K562 (cell line): ENCODE measurements around the gene SLC2A9. TPM values are rescaled to one million over a fixed set of nuclear protein-coding genes. Genes with fewer than 3 reads are reported as not detected.
A peak's percentile ranks its signal among the peaks of the same experiment; 100 is the strongest.

Experiments used
- CBX2 ChIP-seq: fragments of 200-600 bp; sonication (generic); IDR thresholded peaks from one replicate; pipeline ENCODE4 v1.6.1; 2012; ENCODE audit warnings: mild to moderate bottlenecking, low read length, inconsistent platforms; ENCODE audit not compliant: insufficient read depth, poor library complexity, severe bottlenecking
- ETV5 ChIP-seq: sonication (generic); formaldehyde crosslinking; IDR thresholded peaks from 2 replicates; pipeline ENCODE4 v1.4.0; 2020; ENCODE audit warnings: low read depth, mild to moderate bottlenecking, missing genetic modification reagents
- KLF10 ChIP-seq: fragments of 250-450 bp; sonication (Bioruptor Pico); IDR thresholded peaks from 2 replicates; pipeline ENCODE4 v1.6.1; 2021; ENCODE audit warnings: matching md5 sums
- NFATC3 ChIP-seq: fragments of 450-650 bp; IDR thresholded peaks from 2 replicates; pipeline ENCODE4 v1.6.1; 2017; ENCODE audit warnings: mild to moderate bottlenecking
- NUFIP1 ChIP-seq: fragments of 450-650 bp; IDR thresholded peaks from 2 replicates; pipeline ENCODE4 v1.6.1; 2018; ENCODE audit not compliant: partially characterized antibody
- RB1 ChIP-seq: fragments of 450-650 bp; IDR thresholded peaks from 2 replicates; pipeline ENCODE4 v1.6.1; 2017; ENCODE audit warnings: low read depth, mild to moderate bottlenecking
- RBM25 ChIP-seq: fragments of 200-400 bp; formaldehyde crosslinking; IDR thresholded peaks from 2 replicates; pipeline ENCODE4 v1.6.1; 2018; ENCODE audit warnings: low read length, low read depth, moderate library complexity; ENCODE audit not compliant: severe bottlenecking
- SAP30 ChIP-seq: fragments of 200-600 bp; sonication (generic); IDR thresholded peaks from 2 replicates; pipeline ENCODE4 v1.6.1; 2012; ENCODE audit warnings: borderline replicate concordance, low read depth, mild to moderate bottlenecking, moderate library complexity, low read length, control low read depth, inconsistent platforms; ENCODE audit not compliant: insufficient read depth, poor library complexity, severe bottlenecking
- STAT5A ChIP-seq: IDR thresholded peaks from 2 replicates; pipeline ENCODE4 v1.6.1; 2012; ENCODE audit warnings: low read length, inconsistent platforms, borderline replicate concordance
- TAF9B ChIP-seq: fragments of 450-650 bp; IDR thresholded peaks from 2 replicates; pipeline ENCODE4 v1.6.1; 2018; ENCODE audit warnings: mild to moderate bottlenecking; ENCODE audit not compliant: partially characterized antibody
- YY1 ChIP-seq, 3 experiments: IDR thresholded peaks; 2 replicates each; pipeline ENCODE4 v1.6.1; 2011; ENCODE audit warnings: low read length in 2 of 3, mild to moderate bottlenecking in 2 of 3, moderate library complexity in 2 of 3, borderline replicate concordance in 1 of 3, control low read depth in 1 of 3, low read depth in 1 of 3; ENCODE audit not compliant: insufficient read depth in 3 of 3, insufficient replicate concordance in 2 of 3, control insufficient read depth in 1 of 3, insufficient read length in 1 of 3; ENCODE audit errors: extremely low read depth in 1 of 3
- ZBTB8A ChIP-seq: fragments of 450-650 bp; IDR thresholded peaks from 2 replicates; pipeline ENCODE4 v1.6.1; 2018; ENCODE audit warnings: mild to moderate bottlenecking, moderate library complexity; ENCODE audit not compliant: partially characterized antibody
- ZNF146 ChIP-seq: IDR thresholded peaks from one replicate; pipeline ENCODE4 v1.6.1; 2018; ENCODE audit warnings: missing compliant biosample characterization; ENCODE audit not compliant: unreplicated experiment
- ZNF282 ChIP-seq: sonication (generic); formaldehyde crosslinking; IDR thresholded peaks from 2 replicates; pipeline ENCODE4 v1.8.1; 2023; ENCODE audit warnings: missing genetic modification reagents
- polyA plus RNA-seq, 8 experiments: library from polyadenylated mRNA; depleted of rRNA in 4 of 8; stranded (reverse) in 5 of 8; unstranded in 3 of 8; fragments of >200 nt; fragmentation: Nextera tagmentation in 2 of 8; fragmentation: Illumina TruSeq in 1 of 8; extraction: Ambion mirVana in 2 of 8; extraction: Trizol in 1 of 8; gene quantifications; 2 replicates each; pipeline versions ENCODE4 v1.2.1 to v1.2.3, GENCODE V29; 2011 to 2014; ENCODE audit warnings: inconsistent platforms in 1 of 8, missing spikeins in 1 of 8
- total RNA-seq, 7 experiments: library from RNA; depleted of rRNA in 6 of 7; stranded (reverse); fragments of >200 nt in 6 of 7; fragmentation: Illumina TruSeq in 2 of 7; extraction: Trizol in 2 of 7; gene quantifications; 2 replicates each; pipeline versions ENCODE4 v1.2.1 to v1.2.3, GENCODE V29; 2011 to 2021; ENCODE audit warnings: low replicate concordance in 1 of 7
- TF ChIP-seq, protein P1 (sequence below): fragments of 200-800 bp; sonication (Bioruptor generic); IDR thresholded peaks from 2 replicates; pipeline ENCODE4 v1.6.1; 2017; ENCODE audit warnings: missing genetic modification characterization, missing compliant biosample characterization
- TF ChIP-seq, protein P2 (sequence below): sonication (generic); IDR thresholded peaks from 2 replicates; pipeline ENCODE4 v1.6.1; 2016
- TF ChIP-seq, protein P3 (sequence below): IDR thresholded peaks from 3 replicates; pipeline ENCODE4 v1.6.1; 2011; ENCODE audit warnings: borderline replicate concordance, mild to moderate bottlenecking; ENCODE audit not compliant: insufficient read length, insufficient read depth
- TF ChIP-seq, protein P4 (sequence below): fragments of 450-650 bp; IDR thresholded peaks from 2 replicates; pipeline ENCODE4 v1.6.1; 2014; ENCODE audit warnings: low read depth, mild to moderate bottlenecking, moderate library complexity, borderline replicate concordance
- TF ChIP-seq, protein P5 (sequence below), 3 experiments: fragments of 200-800 bp in 1 of 3; sonication (Bioruptor generic) in 1 of 3; sonication (generic) in 1 of 3; formaldehyde crosslinking in 1 of 3; IDR thresholded peaks; 2 replicates each; pipeline versions ENCODE4 v1.6.1 to v1.8.0; 2016 to 2022; ENCODE audit warnings: mild to moderate bottlenecking in 2 of 3, missing compliant biosample characterization in 2 of 3, missing genetic modification characterization in 2 of 3, missing genetic modification reagents in 1 of 3

The SLC2A9 gene
- total and polyA plus RNA-seq, 9 of the 15 experiments (the other 6 are each of a cell fraction or from before 2014, with no cell fraction given), result 0.15 to 1.9 (median 0.76) TPM

DNA sequence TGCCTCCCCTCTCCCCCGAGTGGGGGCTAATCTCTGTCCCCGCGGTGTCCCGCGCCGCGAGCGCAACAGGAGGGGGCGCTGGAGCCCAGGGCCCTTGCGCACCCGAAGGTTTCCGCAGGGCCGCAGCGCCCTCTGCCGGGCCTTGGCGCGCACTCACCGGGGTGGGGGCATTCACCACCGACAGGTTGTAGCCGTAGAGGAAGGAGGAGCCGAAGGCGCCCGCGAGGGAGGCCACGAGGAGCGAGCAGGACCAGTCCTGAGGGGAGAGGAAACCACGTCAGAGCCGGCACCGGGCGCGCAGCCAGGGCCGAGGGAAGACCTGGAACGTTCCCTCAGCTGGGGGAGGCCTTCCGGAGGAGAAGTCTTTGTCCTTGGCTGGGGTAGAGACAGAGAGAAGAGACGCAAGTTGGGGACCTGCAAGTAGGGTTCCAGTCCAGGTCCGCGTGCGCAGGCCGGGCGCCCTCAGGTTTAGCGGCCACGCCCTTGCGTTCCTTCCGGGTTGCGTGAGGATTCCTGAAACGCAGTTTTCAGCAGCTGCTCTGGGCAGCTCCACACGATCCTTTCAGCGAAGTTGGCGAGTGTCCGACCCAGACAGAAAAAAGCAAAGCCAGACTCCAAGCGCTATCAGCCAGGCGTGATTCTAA is 2.4 kb downstream of the SLC2A9 start (continued):
- TF ChIP-seq, protein P1, sequence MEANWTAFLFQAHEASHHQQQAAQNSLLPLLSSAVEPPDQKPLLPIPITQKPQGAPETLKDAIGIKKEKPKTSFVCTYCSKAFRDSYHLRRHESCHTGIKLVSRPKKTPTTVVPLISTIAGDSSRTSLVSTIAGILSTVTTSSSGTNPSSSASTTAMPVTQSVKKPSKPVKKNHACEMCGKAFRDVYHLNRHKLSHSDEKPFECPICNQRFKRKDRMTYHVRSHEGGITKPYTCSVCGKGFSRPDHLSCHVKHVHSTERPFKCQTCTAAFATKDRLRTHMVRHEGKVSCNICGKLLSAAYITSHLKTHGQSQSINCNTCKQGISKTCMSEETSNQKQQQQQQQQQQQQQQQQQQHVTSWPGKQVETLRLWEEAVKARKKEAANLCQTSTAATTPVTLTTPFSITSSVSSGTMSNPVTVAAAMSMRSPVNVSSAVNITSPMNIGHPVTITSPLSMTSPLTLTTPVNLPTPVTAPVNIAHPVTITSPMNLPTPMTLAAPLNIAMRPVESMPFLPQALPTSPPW, result peak; percentile 86
- TF ChIP-seq YY1 (IDR thresholded peaks at IDR 0.05; ENCODE audit: borderline replicate concordance in 1 of 3, control insufficient read depth in 1 of 3, extremely low read depth in 1 of 3, insufficient read depth in 3 of 3, insufficient read length in 1 of 3, insufficient replicate concordance in 2 of 3, low read depth in 1 of 3, low read length in 2 of 3) (peak in 1 of 3 experiments; percentile 38), ZNF282 (CRISPR knock-in tag) (no peak), STAT5A (no peak), CBX2 (no peak), SAP30 (no peak), RB1 (peak; percentile 95), TAF9B (no peak), RBM25 (no peak), ETV5 (peak; percentile 70; the same call in 1 of the 2 replicates), NFATC3 (no peak), ZNF146 (no peak), NUFIP1 (no peak), ZBTB8A (no peak), KLF10 (CRISPR knock-in tag) (no peak)
- TF ChIP-seq, protein P2, sequence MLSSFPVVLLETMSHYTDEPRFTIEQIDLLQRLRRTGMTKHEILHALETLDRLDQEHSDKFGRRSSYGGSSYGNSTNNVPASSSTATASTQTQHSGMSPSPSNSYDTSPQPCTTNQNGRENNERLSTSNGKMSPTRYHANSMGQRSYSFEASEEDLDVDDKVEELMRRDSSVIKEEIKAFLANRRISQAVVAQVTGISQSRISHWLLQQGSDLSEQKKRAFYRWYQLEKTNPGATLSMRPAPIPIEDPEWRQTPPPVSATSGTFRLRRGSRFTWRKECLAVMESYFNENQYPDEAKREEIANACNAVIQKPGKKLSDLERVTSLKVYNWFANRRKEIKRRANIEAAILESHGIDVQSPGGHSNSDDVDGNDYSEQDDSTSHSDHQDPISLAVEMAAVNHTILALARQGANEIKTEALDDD, result no peak
- TF ChIP-seq, protein P3, sequence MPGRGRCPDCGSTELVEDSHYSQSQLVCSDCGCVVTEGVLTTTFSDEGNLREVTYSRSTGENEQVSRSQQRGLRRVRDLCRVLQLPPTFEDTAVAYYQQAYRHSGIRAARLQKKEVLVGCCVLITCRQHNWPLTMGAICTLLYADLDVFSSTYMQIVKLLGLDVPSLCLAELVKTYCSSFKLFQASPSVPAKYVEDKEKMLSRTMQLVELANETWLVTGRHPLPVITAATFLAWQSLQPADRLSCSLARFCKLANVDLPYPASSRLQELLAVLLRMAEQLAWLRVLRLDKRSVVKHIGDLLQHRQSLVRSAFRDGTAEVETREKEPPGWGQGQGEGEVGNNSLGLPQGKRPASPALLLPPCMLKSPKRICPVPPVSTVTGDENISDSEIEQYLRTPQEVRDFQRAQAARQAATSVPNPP, result no peak
- TF ChIP-seq, protein P4, sequence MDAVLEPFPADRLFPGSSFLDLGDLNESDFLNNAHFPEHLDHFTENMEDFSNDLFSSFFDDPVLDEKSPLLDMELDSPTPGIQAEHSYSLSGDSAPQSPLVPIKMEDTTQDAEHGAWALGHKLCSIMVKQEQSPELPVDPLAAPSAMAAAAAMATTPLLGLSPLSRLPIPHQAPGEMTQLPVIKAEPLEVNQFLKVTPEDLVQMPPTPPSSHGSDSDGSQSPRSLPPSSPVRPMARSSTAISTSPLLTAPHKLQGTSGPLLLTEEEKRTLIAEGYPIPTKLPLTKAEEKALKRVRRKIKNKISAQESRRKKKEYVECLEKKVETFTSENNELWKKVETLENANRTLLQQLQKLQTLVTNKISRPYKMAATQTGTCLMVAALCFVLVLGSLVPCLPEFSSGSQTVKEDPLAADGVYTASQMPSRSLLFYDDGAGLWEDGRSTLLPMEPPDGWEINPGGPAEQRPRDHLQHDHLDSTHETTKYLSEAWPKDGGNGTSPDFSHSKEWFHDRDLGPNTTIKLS, result peak; percentile 73; the same call in 1 of the 2 replicates
- TF ChIP-seq, protein P5, sequence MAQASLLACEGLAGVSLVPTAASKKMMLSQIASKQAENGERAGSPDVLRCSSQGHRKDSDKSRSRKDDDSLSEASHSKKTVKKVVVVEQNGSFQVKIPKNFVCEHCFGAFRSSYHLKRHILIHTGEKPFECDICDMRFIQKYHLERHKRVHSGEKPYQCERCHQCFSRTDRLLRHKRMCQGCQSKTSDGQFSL (CRISPR knock-in tag; IDR thresholded peaks at IDR 0.05), result peak; percentile 68
- TF ChIP-seq, protein P5 (tag; IDR thresholded peaks at IDR 0.05), result no peak
